Caco-2 (cell line): ENCODE measurements around the gene PRPS2. TPM values are rescaled to one million over a fixed set of nuclear protein-coding genes. Genes with fewer than 3 reads are reported as not detected.
A peak's percentile ranks its signal among the peaks of the same experiment; 100 is the strongest.

Source experiments
- BruUV-seq: library from RNA; stranded (reverse); fragments of 400-500 nt; replicated peaks from 2 replicates; lab custom pipeline; 2021; lab: Mats Ljungman, UMichigan
- CTCF ChIA-PET: fragments of 300-600 bp; sonication (Branson Sonifier 250); formaldehyde crosslinking; loops from one replicate; lab custom pipeline; 2022; ENCODE audit warnings: antibody characterized with exemption; lab: Charles Lee
- POLR2A ChIA-PET: fragments of 300-600 bp; sonication (Branson Sonifier 250); formaldehyde crosslinking; loops from one replicate; lab custom pipeline; 2022; ENCODE audit warnings: antibody characterized with exemption; lab: Charles Lee
- DNase-seq, 2 experiments: peaks; one replicate each; pipeline versions ENCODE4 v3.0.0 to v3.0.0-alpha.2; 2020 to 2022
- H3K27me3 ChIP-seq: replicated peaks from 2 replicates; pipeline ENCODE4 v1.6.0; 2011; ENCODE audit warnings: low read length; ENCODE audit not compliant: control insufficient read depth, insufficient read depth
- H3K36me3 ChIP-seq: 2 replicates; pipeline ENCODE4 v1.5.1; 2011; ENCODE audit warnings: low read length; ENCODE audit not compliant: control insufficient read depth, insufficient read depth
- H3K4me1 ChIP-seq: fragments of 250-450 bp; sonication (Bioruptor Pico); 2 replicates; pipeline ENCODE4 v1.5.1; 2020; ENCODE audit warnings: mild to moderate bottlenecking
- H3K4me3 ChIP-seq: 2 replicates; pipeline ENCODE4 v1.5.1; 2011; ENCODE audit warnings: low read depth, mild to moderate bottlenecking, control low read depth, low read length
- H3K9me3 ChIP-seq: fragments of 250-450 bp; sonication (Bioruptor Pico); 2 replicates; pipeline ENCODE4 v1.5.1; 2020; ENCODE audit warnings: mild to moderate bottlenecking, moderate library complexity
- H3K27ac Mint-ChIP-seq: one replicate; pipeline ENCODE4 v1.8.0; 2022; ENCODE audit warnings: mixed read lengths; ENCODE audit not compliant: unreplicated experiment
- H3K27me3 Mint-ChIP-seq: one replicate; pipeline ENCODE4 v1.8.0; 2022; ENCODE audit warnings: mixed read lengths; ENCODE audit not compliant: insufficient read depth, unreplicated experiment
- H3K36me3 Mint-ChIP-seq: one replicate; pipeline ENCODE4 v1.8.0; 2022; ENCODE audit warnings: mild to moderate bottlenecking, mixed read lengths; ENCODE audit not compliant: insufficient read depth, unreplicated experiment
- H3K4me1 Mint-ChIP-seq: one replicate; pipeline ENCODE4 v1.8.0; 2022; ENCODE audit warnings: low read depth, mixed read lengths; ENCODE audit not compliant: unreplicated experiment
- H3K4me3 Mint-ChIP-seq: one replicate; pipeline ENCODE4 v1.8.0; 2022; ENCODE audit warnings: mild to moderate bottlenecking, moderate library complexity, mixed read lengths; ENCODE audit not compliant: unreplicated experiment
- H3K9me3 Mint-ChIP-seq: one replicate; pipeline ENCODE4 v1.8.0; 2022; ENCODE audit warnings: mixed read lengths; ENCODE audit not compliant: unreplicated experiment
- CTCF ChIP-seq, 2 experiments: fragments of 200-600 bp in 1 of 2; IDR thresholded peaks; 1 replicate in 1 of 2; 2 replicates in 1 of 2; pipeline versions ENCODE4 v1.5.1 to v1.8.0; 2011 to 2022; ENCODE audit warnings: antibody characterized with exemption in 1 of 2, control low read depth in 1 of 2, inconsistent platforms in 1 of 2, low read depth in 1 of 2, low read length in 1 of 2, mild to moderate bottlenecking in 1 of 2, moderate library complexity in 1 of 2; ENCODE audit not compliant: insufficient read depth in 1 of 2, severe bottlenecking in 1 of 2, unreplicated experiment in 1 of 2
- intact Hi-C: fragments of 100-400 bp; cut with micrococcal nuclease; formaldehyde crosslinking; loops from one replicate; pipeline ENCODE4 v1.10.0; 2022; ENCODE audit not compliant: unreplicated experiment
- total RNA-seq: library from RNA; stranded (reverse); gene quantifications from 2 replicates; pipeline ENCODE4 v1.2.3, GENCODE V29; 2022

The PRPS2 gene
- total RNA-seq, 1 experiment from 2014 or later, result 35.6 TPM

- TF ChIP-seq CTCF (IDR thresholded peaks at IDR 0.05; ENCODE audit: insufficient read depth in 1 of 2, low read depth in 1 of 2, low read length in 1 of 2, severe bottlenecking in 1 of 2, unreplicated experiment in 1 of 2), result peak in 1 of 2 experiments; percentile 48
- H3K4me3 ChIP-seq, result no peak overlapping the region
- no peaks in the 10 kb centered on the region for H3K9me3 Mint-ChIP-seq
- peaks cover 23% of the 10 kb centered on the region for H3K4me1 Mint-ChIP-seq
- no peaks in the 10 kb centered on the region for H3K27me3 Mint-ChIP-seq
- peak; percentile 33 to 46 for DNase-seq
- no peaks in the 10 kb centered on the region for H3K9me3 ChIP-seq
- no peak overlapping the region for H3K4me3 Mint-ChIP-seq
- H3K4me1 ChIP-seq, result peaks cover 31% of the 10 kb centered on the region
- intact Hi-C loops, result loop anchor here (1.0 kb wide), 1 partner anchor 69 kb away; no protein-coding TSS in a partner anchor
- CTCF ChIA-PET, result interaction anchor here (0.7 to 1.5 kb wide), 3 partner anchors 10 to 74 kb away, joined by 3 to 12 read pairs (median 3); no protein-coding TSS in a partner anchor
- H3K36me3 ChIP-seq, result no peaks in the 10 kb centered on the region
- POLR2A ChIA-PET, result no interaction called here
- H3K27me3 ChIP-seq, result no peaks in the 10 kb centered on the region
- BruUV-seq, result no TSS peak
- H3K36me3 Mint-ChIP-seq, result peaks cover 6% of the 10 kb centered on the region
- peak overlapping the region; percentile 12 for H3K27ac Mint-ChIP-seq
Measured at GRCh38 chrX:12824944-12825343, 33.7 kb downstream of the PRPS2 start.

- H3K4me3 Mint-ChIP-seq, result no peak overlapping the region
- Histone ChIP-seq H3K4me3 (no peak overlapping the region), H3K4me1 (peaks cover 31% of the 10 kb centered on the region), H3K9me3 (no peaks in the 10 kb centered on the region), H3K36me3 (no peaks in the 10 kb centered on the region), H3K27me3 (no peaks in the 10 kb centered on the region)
- intact Hi-C loops, result loop anchor here (1.0 kb wide), 1 partner anchor 68 kb away; no protein-coding TSS in a partner anchor
- DNase-seq, result peak; percentile 42 to 54
- POLR2A ChIA-PET, result no interaction called here
- peak overlapping the region; percentile 12 for H3K27ac Mint-ChIP-seq
- H3K36me3 Mint-ChIP-seq, result peaks cover 6% of the 10 kb centered on the region
- CTCF ChIA-PET, result interaction anchor here (0.7 to 1.5 kb wide), 2 partner anchors 11 to 16 kb away, joined by 3 to 12 read pairs; no protein-coding TSS in a partner anchor
- H3K4me1 Mint-ChIP-seq, result peaks cover 23% of the 10 kb centered on the region
- H3K27me3 Mint-ChIP-seq, result no peaks in the 10 kb centered on the region
- H3K9me3 Mint-ChIP-seq, result no peaks in the 10 kb centered on the region
- BruUV-seq, result no TSS peak
- no peak for TF ChIP-seq CTCF (IDR thresholded peaks at IDR 0.05; ENCODE audit: insufficient read depth in 1 of 2, low read depth in 1 of 2, low read length in 1 of 2, severe bottlenecking in 1 of 2, unreplicated experiment in 1 of 2)
Measured at GRCh38 chrX:12825801-12826200, 34.6 kb downstream of the PRPS2 start.

- Mint-ChIP-seq H3K36me3 (no peaks in the 10 kb centered on the region), H3K4me3 (peak overlapping the region; percentile 57), H3K27ac (peak overlapping the region; percentile 59), H3K27me3 (no peaks in the 10 kb centered on the region), H3K9me3 (peaks cover 2% of the 10 kb centered on the region), H3K4me1 (no peaks in the 10 kb centered on the region)
- H3K9me3 ChIP-seq, result no peaks in the 10 kb centered on the region
- H3K4me3 ChIP-seq, result no peak overlapping the region
- H3K4me1 ChIP-seq, result peaks cover 17% of the 10 kb centered on the region
- BruUV-seq, result no TSS peak
- DNase-seq, result no peak
- intact Hi-C loops, result no loop called here
- no peak for TF ChIP-seq CTCF (IDR thresholded peaks at IDR 0.05; ENCODE audit: insufficient read depth in 1 of 2, low read depth in 1 of 2, low read length in 1 of 2, severe bottlenecking in 1 of 2, unreplicated experiment in 1 of 2)
- ChIA-PET CTCF (interaction anchor here (1.0 kb wide), 1 partner anchor 29 kb away, joined by 4 read pairs; no protein-coding TSS in a partner anchor), POLR2A (no interaction called here)
- no peaks in the 10 kb centered on the region for H3K36me3 ChIP-seq
- H3K27me3 ChIP-seq, result no peaks in the 10 kb centered on the region
Measured at GRCh38 chrX:12843061-12843667, 52.0 kb downstream of the PRPS2 start.
